Stimulated activated memory B cell treated with anti-CD40 and anti-IgM and Interleukin-4, amounts not matched to agents 10 μg/mL and 1 μg/mL and 100 μg/mL, for 72 hours (primary cell): Measurements from ENCODE around the gene SIGLEC15.

Experiments used
- ATAC-seq: fragments of 150-1000 bp; cut with Tn5 transposase; 2 replicates; pipeline ENCODE4 v1.10.0; 2021
- H3K27ac Mint-ChIP-seq: one replicate; pipeline ENCODE4 v1.8.0; 2022; ENCODE audit warnings: mild to moderate bottlenecking, mixed read lengths
- H3K27me3 Mint-ChIP-seq: one replicate; pipeline ENCODE4 v1.8.0; 2022; ENCODE audit warnings: mixed read lengths
- H3K36me3 Mint-ChIP-seq: one replicate; pipeline ENCODE4 v1.8.0; 2022; ENCODE audit warnings: mixed read lengths
- H3K4me1 Mint-ChIP-seq: one replicate; pipeline ENCODE4 v1.8.0; 2022; ENCODE audit warnings: mixed read lengths
- H3K4me3 Mint-ChIP-seq: one replicate; pipeline ENCODE4 v1.8.0; 2022; ENCODE audit warnings: mild to moderate bottlenecking, moderate library complexity, mixed read lengths
- H3K9me3 Mint-ChIP-seq: one replicate; pipeline ENCODE4 v1.8.0; 2022; ENCODE audit warnings: mixed read lengths

The SIGLEC15 gene, protein sequence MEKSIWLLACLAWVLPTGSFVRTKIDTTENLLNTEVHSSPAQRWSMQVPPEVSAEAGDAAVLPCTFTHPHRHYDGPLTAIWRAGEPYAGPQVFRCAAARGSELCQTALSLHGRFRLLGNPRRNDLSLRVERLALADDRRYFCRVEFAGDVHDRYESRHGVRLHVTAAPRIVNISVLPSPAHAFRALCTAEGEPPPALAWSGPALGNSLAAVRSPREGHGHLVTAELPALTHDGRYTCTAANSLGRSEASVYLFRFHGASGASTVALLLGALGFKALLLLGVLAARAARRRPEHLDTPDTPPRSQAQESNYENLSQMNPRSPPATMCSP

DNA sequence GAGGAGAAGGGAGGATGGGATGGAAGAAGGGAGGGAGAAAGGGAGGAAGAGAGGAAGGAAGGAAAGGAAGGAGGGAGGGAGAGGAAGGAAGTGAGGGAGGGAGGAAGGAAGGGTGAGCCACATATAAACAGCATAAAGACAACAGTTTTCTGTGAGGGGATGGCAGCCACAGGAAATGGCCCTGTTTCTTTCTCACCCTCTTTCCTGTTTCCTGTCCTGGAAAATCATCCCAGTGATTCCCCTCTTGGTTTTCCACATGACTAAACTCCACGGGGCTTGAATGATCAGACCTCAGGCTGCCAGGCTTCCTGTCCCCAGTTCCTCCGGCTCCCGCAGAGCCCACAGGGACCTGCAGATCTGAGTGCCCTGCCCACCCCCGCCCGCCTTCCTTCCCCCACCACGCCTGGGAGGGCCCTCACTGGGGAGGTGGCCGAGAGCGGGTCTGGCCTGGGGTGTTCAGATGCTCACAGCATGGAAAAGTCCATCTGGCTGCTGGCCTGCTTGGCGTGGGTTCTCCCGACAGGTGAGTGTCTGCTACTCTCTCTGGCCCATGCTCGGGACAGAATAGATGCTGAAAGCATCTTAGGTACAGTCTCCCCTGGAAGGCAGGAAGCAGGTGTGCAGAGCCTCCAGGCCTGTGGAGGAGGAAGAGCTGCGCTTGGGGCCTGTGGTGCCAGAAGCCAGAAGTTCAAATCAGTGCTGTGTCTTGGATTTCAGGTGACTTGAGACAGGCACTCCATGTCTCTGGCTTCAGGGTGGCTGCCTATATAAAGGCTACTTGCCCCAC lies at the start of gene SIGLEC15:
SIGLEC15 (plus strand) TSS at position 418 of the 787 bp plus-strand sequence; CDS start at position 472, 54 bp downstream.
- H3K27ac Mint-ChIP-seq: peak within 1 kb of the TSS; percentile 39
- peaks cover 6% of the 10 kb centered on the region for H3K36me3 Mint-ChIP-seq
- H3K4me3 Mint-ChIP-seq: peak within 1 kb of the TSS; percentile 2
- peaks cover 19% of the 10 kb centered on the region for H3K27me3 Mint-ChIP-seq
- H3K4me1 Mint-ChIP-seq: peaks cover 50% of the 10 kb centered on the region
- ATAC-seq: no peak
- no peaks in the 10 kb centered on the region for H3K9me3 Mint-ChIP-seq

- Mint-ChIP-seq H3K4me1 (peaks cover 17% of the 10 kb centered on the region), H3K27me3 (peaks cover 40% of the 10 kb centered on the region), H3K9me3 (peaks cover 3% of the 10 kb centered on the region), H3K4me3 (peak overlapping the region; percentile 85), H3K27ac (peak overlapping the region; percentile 87), H3K36me3 (no peaks in the 10 kb centered on the region)
- no peak for ATAC-seq
Observed at GRCh38 chr18:45775743-45776142, 49.7 kb upstream of the SIGLEC15 start.

DNA sequence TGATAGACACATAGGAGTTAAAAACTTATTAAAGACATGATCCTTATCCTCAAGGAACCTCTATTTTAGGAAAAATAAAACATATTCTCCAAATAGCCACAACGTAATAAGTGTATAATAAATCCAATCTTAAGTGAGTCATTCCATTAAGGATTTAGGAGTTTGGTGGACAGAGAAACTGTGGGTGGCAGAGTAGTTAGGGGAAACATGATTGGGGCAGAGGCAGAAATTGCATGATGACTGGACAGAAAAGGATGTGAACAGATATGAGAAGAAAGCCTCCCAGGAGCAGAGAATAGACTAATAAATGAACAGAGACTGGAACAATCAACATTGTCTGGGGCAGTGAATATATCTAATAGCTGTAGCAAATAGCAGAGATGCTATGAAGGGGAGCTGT lies 48.1 kb upstream of the SIGLEC15 start:
- peaks cover 48% of the 10 kb centered on the region for H3K27me3 Mint-ChIP-seq
- H3K27ac Mint-ChIP-seq: no peak overlapping the region
- peaks cover 3% of the 10 kb centered on the region for H3K9me3 Mint-ChIP-seq
- H3K4me3 Mint-ChIP-seq: no peak overlapping the region
- H3K36me3 Mint-ChIP-seq: no peaks in the 10 kb centered on the region
- ATAC-seq: no peak
- H3K4me1 Mint-ChIP-seq: peaks cover 17% of the 10 kb centered on the region

DNA sequence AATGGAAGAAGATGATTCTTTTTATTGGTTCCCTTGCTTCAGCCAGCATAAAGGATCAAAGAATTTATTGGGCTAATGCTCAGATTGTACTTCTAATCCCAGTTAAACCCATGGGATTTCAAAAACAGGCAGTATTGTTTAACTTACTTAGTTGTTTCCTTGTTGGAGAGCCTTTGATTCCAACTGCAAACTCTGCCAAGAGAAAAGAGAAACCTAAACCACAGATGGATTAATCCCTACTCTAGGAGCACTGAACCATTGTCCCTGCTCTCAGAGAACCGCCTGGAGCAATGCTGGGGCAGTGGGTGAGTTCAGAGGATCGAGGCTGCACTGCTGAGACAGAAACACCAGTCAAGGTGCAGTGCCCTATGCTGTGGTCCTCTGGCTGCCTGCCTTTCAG lies 44.9 kb upstream of the SIGLEC15 start:
- ATAC-seq: no peak
- Mint-ChIP-seq H3K36me3 (no peaks in the 10 kb centered on the region), H3K4me1 (no peaks in the 10 kb centered on the region), H3K27ac (no peak overlapping the region), H3K9me3 (no peaks in the 10 kb centered on the region), H3K4me3 (no peak overlapping the region), H3K27me3 (peaks cover 60% of the 10 kb centered on the region)

DNA sequence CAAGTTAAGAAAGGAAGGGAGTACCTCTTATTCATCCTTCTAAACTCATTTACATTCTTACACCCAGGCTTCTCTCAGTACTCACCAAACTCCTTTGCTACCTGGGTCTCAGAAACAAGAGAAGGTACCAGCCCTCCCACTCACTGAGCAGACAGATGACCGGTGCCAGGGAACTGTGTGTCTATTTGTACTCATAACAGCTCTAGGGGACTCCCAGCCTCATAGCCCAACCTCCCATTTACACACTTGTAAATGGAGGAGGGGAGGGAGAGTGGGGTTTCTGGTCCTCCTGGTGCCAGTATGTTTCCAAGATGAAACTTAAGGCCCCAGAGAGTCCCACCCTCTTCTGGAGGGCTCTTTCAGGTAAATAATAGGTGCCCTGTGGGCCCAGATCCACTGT lies 42.8 kb upstream of the SIGLEC15 start:
- Mint-ChIP-seq H3K4me3 (no peak overlapping the region), H3K27ac (no peak overlapping the region), H3K27me3 (peaks cover 59% of the 10 kb centered on the region), H3K36me3 (no peaks in the 10 kb centered on the region), H3K4me1 (no peaks in the 10 kb centered on the region), H3K9me3 (no peaks in the 10 kb centered on the region)
- ATAC-seq: no peak

DNA sequence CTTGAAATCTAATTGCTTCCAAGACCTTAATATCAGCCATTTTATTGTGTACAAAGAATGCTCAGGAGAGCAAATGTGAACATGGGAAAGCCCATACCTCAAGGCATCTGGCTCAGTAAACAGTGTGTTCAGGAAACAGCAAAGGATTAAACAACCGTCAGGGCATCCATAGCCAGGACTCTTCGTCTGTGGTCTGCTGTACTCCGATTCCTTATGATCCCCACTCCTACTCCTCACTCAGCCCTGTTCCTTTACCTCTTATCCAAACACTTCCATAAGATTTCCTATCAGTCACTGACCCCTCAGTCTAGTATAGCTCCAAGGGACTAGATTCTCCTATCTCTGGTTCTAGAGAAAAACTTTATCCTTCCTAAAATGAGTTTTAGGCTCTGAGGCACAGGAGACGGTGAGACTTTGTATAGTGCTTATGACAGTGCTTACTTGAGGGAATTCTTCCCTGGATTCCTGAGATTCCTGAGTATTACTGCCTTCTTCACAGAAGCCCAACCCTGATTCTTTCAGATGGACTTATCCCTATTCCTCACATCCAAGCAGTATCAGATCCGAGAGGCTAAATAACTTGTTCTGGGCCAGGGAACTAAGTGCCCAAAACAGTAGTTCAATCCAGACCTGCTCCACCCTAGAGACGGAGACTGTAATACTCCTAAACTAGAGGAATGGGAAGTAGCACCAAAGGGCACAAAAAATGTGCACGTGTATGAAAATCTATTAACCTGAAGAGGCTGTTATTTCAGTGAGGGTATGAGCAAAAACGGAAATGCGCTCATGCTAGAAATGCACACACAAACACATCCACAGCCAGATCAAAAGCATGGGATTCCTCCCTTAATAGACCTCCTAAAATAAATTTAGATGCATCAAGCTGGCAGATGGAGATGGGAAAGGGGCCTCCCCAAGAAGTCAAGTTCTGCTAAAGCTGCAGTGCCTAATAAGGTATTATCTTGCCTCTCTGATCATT lies 42.1 kb upstream of the SIGLEC15 start:
- ATAC-seq: no peak
- Mint-ChIP-seq H3K4me1 (no peaks in the 10 kb centered on the region), H3K4me3 (no peak overlapping the region), H3K9me3 (no peaks in the 10 kb centered on the region), H3K27ac (no peak overlapping the region), H3K36me3 (no peaks in the 10 kb centered on the region), H3K27me3 (peaks cover 52% of the 10 kb centered on the region)

DNA sequence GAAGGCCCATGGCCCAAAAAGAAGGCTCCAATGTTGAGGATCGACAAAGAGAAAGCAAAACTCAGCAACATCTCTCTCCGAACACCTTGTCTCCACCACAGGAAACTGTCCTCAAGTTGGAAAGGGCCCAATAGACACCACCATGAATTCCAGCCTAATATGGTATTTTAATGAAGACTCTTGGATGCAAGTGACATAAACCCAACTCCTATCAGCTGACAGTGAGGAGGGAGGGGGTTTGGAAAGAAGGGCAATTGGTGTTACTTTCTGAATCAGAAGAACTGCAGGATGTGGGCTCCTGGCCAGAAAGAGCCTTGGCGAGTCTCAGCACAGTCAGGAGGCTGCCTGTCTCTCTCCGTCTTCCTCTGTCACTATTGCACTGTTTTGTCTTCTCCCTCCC lies 40.3 kb upstream of the SIGLEC15 start:
- Mint-ChIP-seq H3K9me3 (no peaks in the 10 kb centered on the region), H3K4me1 (no peaks in the 10 kb centered on the region), H3K36me3 (no peaks in the 10 kb centered on the region), H3K4me3 (no peak overlapping the region), H3K27ac (no peak overlapping the region), H3K27me3 (peaks cover 34% of the 10 kb centered on the region)
- no peak for ATAC-seq

DNA sequence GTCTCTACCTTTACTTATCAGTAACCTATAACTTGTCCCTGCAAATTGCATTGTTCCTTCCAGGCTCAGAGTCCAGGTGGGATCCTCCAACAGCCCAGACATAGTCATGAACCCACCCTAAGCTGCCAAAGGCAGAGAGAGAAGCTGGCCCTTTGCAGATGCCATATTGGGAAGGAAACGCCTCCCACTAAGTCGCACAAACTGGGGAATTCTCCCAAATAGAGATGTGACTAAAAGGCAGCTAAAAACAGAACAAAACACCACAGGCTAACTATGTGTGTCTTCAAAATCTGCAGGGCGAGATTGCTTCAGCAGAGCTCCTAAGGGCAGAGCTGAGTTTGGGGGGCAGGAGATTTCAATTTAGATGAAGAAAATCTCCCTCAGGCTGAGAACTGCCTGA lies 38.5 kb upstream of the SIGLEC15 start:
- no peaks in the 10 kb centered on the region for H3K36me3 Mint-ChIP-seq
- no peak for ATAC-seq
- H3K27ac Mint-ChIP-seq: no peak overlapping the region
- peaks cover 17% of the 10 kb centered on the region for H3K27me3 Mint-ChIP-seq
- H3K9me3 Mint-ChIP-seq: peaks cover 3% of the 10 kb centered on the region
- H3K4me3 Mint-ChIP-seq: no peak overlapping the region
- H3K4me1 Mint-ChIP-seq: no peaks in the 10 kb centered on the region

DNA sequence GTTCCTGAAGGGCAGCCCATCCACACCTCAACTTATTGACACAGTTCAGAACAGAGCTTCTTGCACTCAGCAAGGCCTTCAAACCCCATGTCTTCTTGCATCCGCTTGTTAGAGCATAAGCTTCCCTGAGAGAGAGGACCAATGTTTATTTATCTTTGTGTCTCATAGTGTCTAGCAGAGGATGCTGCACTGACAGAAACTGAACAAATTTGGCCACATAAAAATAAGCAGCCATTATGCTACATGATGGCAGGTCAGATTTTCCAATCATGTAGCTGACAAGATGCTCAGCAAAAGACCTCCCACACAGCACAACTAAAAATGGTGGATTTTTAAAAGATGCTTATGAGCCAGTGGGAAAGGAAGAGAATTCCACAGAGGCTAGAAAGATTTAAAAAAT lies 38.1 kb upstream of the SIGLEC15 start:
- Mint-ChIP-seq H3K9me3 (peaks cover 4% of the 10 kb centered on the region), H3K36me3 (no peaks in the 10 kb centered on the region), H3K27me3 (peaks cover 13% of the 10 kb centered on the region), H3K4me1 (no peaks in the 10 kb centered on the region), H3K27ac (no peak overlapping the region), H3K4me3 (no peak overlapping the region)
- no peak for ATAC-seq

DNA sequence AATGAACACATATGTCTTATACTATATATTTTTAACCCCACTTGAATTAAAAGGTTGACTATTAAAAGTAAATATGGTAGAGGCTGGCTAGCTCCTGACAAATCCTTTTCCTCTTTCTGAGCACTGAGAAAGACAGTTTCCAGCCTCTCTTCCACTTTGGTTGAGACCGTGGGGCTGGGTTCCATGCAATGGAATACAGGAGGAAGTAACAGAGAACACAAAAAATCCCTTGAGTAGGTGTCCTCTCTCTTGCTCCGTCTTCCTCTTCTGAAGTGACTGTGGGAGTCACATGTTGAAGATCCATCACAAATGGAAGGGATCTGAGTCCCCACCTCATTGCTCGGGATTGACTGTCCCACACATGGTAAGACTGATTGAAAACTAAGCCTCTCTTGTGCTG lies 36.6 kb upstream of the SIGLEC15 start:
- Mint-ChIP-seq H3K9me3 (peaks cover 4% of the 10 kb centered on the region), H3K4me3 (no peak overlapping the region), H3K36me3 (no peaks in the 10 kb centered on the region), H3K27ac (no peak overlapping the region), H3K4me1 (peaks cover 6% of the 10 kb centered on the region), H3K27me3 (no peaks in the 10 kb centered on the region)
- ATAC-seq: no peak

DNA sequence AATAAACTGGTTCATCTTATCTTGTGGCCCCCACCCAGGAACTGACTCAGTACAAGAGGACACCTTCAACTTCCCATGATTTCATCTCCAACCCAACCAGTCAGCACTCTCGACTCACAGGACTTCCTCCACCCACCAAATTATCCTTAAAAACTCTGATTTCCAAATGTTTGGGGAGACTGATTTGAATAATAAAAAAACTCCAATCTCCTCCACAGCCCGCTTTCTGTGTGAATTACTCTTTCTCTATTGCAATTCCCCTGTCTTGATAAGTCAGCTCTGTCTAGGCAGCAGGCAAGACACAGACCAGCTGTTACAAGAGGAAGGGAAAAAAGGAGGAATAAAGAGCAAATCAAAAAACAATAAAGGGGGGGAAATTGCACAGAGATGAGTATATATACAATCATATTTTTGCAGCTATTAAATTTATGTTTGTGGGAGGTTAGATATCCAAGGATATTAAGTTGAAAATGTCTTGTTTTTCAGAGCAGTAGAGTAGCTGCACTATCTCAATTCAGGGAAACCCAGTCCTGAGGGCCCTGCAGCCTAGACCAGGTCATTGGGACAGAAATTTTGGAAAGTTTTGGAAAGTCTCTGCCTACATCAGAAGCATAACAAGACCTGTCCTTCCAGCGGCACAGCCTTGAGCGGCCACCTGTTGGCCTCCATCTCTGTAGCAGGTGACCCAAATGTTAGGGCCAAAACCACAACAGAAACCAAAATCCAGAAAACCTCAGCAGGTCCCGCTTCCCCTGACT lies 32.8 kb upstream of the SIGLEC15 start:
- Mint-ChIP-seq H3K4me1 (peaks cover 6% of the 10 kb centered on the region), H3K4me3 (no peak overlapping the region), H3K9me3 (peaks cover 4% of the 10 kb centered on the region), H3K27ac (no peak overlapping the region), H3K36me3 (no peaks in the 10 kb centered on the region), H3K27me3 (no peaks in the 10 kb centered on the region)
- ATAC-seq: peak; percentile 24

DNA sequence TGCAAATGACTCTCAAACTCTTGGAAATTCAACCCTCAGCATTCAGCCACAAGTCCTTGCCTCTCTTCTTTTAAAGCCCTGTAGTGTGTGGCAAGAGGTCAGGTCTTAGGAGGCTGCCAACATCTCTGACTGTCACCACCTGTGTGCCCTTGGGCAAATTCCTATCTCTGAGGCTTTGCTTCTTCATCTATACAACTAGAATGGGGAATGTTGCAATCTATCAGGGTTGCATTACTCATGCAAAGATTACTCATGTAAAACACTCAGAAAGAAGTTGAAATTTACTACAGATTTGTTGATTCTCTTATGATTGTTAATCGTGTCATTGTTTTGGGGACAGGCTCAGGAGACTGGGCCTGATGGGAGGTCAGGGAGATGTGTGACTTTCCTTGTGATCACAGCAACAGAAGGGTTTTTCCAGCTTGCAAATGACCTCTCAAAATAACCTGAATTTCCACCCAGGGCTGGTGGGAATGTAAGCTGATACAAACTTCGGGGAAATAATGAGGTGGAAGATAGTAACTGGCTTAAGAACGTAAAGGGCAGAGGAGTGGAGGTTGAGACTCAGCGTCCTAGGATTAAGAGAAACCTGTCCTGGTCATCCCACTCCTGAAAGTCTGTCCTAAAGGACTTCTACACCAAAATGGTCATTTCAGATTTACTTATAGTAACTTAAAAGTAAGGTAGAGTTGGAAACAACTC lies 32.1 kb upstream of the SIGLEC15 start:
- Mint-ChIP-seq H3K27ac (no peak overlapping the region), H3K4me3 (no peak overlapping the region), H3K9me3 (peaks cover 4% of the 10 kb centered on the region), H3K36me3 (peaks cover under 1% of the 10 kb centered on the region), H3K4me1 (peaks cover 6% of the 10 kb centered on the region), H3K27me3 (no peaks in the 10 kb centered on the region)
- peak; percentile 8 for ATAC-seq

DNA sequence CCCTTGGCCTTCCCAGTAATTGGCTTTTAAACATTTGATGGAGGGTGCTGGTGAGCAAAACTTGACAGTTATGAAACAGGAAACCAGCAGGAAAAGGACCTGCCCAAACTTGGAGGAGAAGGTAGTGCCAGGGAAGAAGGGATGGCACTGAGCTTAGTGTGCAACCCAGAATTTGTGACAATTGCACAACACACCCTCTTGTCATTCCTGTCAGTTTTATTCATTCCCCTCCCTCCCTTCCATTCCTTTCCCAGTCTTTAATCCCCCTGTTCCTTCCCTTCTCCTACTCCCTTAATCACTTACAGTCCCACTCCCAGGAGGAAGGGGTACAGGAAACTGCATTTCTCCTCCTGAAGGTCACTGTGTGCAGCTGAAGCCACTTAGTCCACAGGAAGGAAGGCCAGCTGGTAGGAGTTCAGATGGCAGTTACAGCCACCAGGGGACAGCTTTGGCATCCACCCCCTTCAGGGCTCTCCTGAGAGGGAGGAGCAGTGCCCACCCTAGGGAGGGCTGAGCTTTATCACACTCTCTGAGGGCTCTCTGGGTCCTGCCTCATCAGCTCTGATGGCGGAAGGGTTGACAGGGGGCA lies 24.0 kb upstream of the SIGLEC15 start:
- H3K9me3 Mint-ChIP-seq: peaks cover 5% of the 10 kb centered on the region
- H3K36me3 Mint-ChIP-seq: peaks cover 18% of the 10 kb centered on the region
- peaks cover 37% of the 10 kb centered on the region for H3K27me3 Mint-ChIP-seq
- no peak overlapping the region for H3K27ac Mint-ChIP-seq
- ATAC-seq: no peak
- H3K4me1 Mint-ChIP-seq: peaks cover 2% of the 10 kb centered on the region
- H3K4me3 Mint-ChIP-seq: no peak overlapping the region
